H7 (cell line): ENCODE data around the gene ZFP30. TPM values are rescaled to one million over a fixed set of nuclear protein-coding genes. Genes with fewer than 3 reads are reported as not detected.
A peak's percentile ranks its signal among the peaks of the same experiment; 100 is the strongest.
"Not testable (repeated sequence)": the region's sequence is repeated elsewhere in the genome, so short reads cannot be mapped to it uniquely, and the experiment has no call there.

Experiments used
- DNase-seq: peaks from one replicate; pipeline ENCODE4 v3.0.0; 2012
- H3K27me3 ChIP-seq: 2 replicates; pipeline ENCODE4 v1.6.0; 2011; ENCODE audit warnings: mild to moderate bottlenecking, low read length; ENCODE audit not compliant: control insufficient read depth, insufficient read depth
- H3K36me3 ChIP-seq: replicated peaks from 2 replicates; pipeline ENCODE4 v1.5.1; 2011; ENCODE audit warnings: low read length; ENCODE audit not compliant: control insufficient read depth, insufficient read depth
- H3K4me3 ChIP-seq: 2 replicates; pipeline ENCODE4 v1.5.1; 2011; ENCODE audit warnings: low read depth, mild to moderate bottlenecking, control low read depth, low read length, moderate library complexity; ENCODE audit not compliant: insufficient read depth
- total RNA-seq: library from RNA; depleted of rRNA; stranded (reverse); fragments of >200 nt; shearing (Covaris generic); gene quantifications from 2 replicates; pipeline ENCODE4 v1.2.3, GENCODE V29; 2014; rRNA removed

ZFP30 gene
- 6.5 and 10.5 TPM in 2 replicates for total RNA-seq

- no peaks in the 10 kb centered on the region for H3K36me3 ChIP-seq
- peak; percentile 90 for DNase-seq
- peak within 1 kb of the TSS; percentile 76 for H3K4me3 ChIP-seq
- H3K27me3 ChIP-seq = peaks cover 1% of the 10 kb centered on the region
Measured at GRCh38 chr19:37655301-37655688, at the start of gene ZFP30. ZFP30 (minus strand) TSS chr19:37655465; CDS start chr19:37647822, 7,643 bp downstream.

- no peak overlapping the region for H3K4me3 ChIP-seq
- H3K27me3 ChIP-seq = peaks cover 7% of the 10 kb centered on the region; the same call in 1 of the 2 replicates
- DNase-seq = no peak
- peaks cover 6% of the 10 kb centered on the region for H3K36me3 ChIP-seq
Measured at GRCh38 chr19:37699057-37699456, 43.8 kb upstream of the ZFP30 start.

GRCh38 chr19:37698216-37698615 lies 43.0 kb upstream of the ZFP30 start:
- no peak for DNase-seq
- peaks cover 6% of the 10 kb centered on the region for H3K36me3 ChIP-seq
- peaks cover 8% of the 10 kb centered on the region; the same call in 1 of the 2 replicates for H3K27me3 ChIP-seq
- H3K4me3 ChIP-seq = no peak overlapping the region

GRCh38 chr19:37695144-37695899 lies 40.1 kb upstream of the ZFP30 start:
- DNase-seq = peak; percentile 58
- Histone ChIP-seq H3K27me3 (peaks cover 17% of the 10 kb centered on the region; the same call in 1 of the 2 replicates), H3K4me3 (no peak overlapping the region), H3K36me3 (peaks cover 6% of the 10 kb centered on the region)

GRCh38 chr19:37692956-37693620 lies 37.8 kb upstream of the ZFP30 start:
- Histone ChIP-seq H3K4me3 (no peak overlapping the region), H3K27me3 (peaks cover 17% of the 10 kb centered on the region; the same call in 1 of the 2 replicates), H3K36me3 (no peaks in the 10 kb centered on the region; the same call in 1 of the 2 replicates)
- no peak for DNase-seq

GRCh38 chr19:37691881-37692504 lies 36.7 kb upstream of the ZFP30 start:
- Histone ChIP-seq H3K27me3 (peaks cover 17% of the 10 kb centered on the region; the same call in 1 of the 2 replicates), H3K4me3 (peak overlapping the region; percentile 58), H3K36me3 (no peaks in the 10 kb centered on the region; the same call in 1 of the 2 replicates)
- peak; percentile 85 for DNase-seq

- no peak for DNase-seq
- Histone ChIP-seq H3K36me3 (no peaks in the 10 kb centered on the region), H3K27me3 (no peaks in the 10 kb centered on the region), H3K4me3 (no peak overlapping the region)
Measured at GRCh38 chr19:37683520-37683919, 28.3 kb upstream of the ZFP30 start.

- H3K27me3 ChIP-seq = no peaks in the 10 kb centered on the region
- no peak for DNase-seq
Measured at GRCh38 chr19:37669450-37669914, 14.2 kb upstream of the ZFP30 start.

GRCh38 chr19:37657157-37657556 lies 1.9 kb upstream of the ZFP30 start:
- DNase-seq, H3K36me3 ChIP-seq, H3K27me3 ChIP-seq, H3K4me3 ChIP-seq: not testable (repeated sequence)

More at GRCh38 chr19:37669450-37669914, 14.2 kb upstream of the ZFP30 start:
- Histone ChIP-seq H3K4me3 (no peak overlapping the region), H3K36me3 (no peaks in the 10 kb centered on the region)

GRCh38 chr19:37655689-37656371 lies 565 bp upstream of the ZFP30 start:
- peak; percentile 91 for DNase-seq
- H3K36me3 ChIP-seq = no peaks in the 10 kb centered on the region
- H3K4me3 ChIP-seq = peak overlapping the region; percentile 76
- peaks cover 1% of the 10 kb centered on the region for H3K27me3 ChIP-seq

GRCh38 chr19:37654629-37655300 lies 500 bp downstream of the ZFP30 start:
- Histone ChIP-seq H3K4me3 (peak overlapping the region; percentile 76), H3K27me3 (peaks cover 1% of the 10 kb centered on the region), H3K36me3 (no peaks in the 10 kb centered on the region)
- peak; percentile 73 for DNase-seq

- no peaks in the 10 kb centered on the region for H3K36me3 ChIP-seq
- H3K4me3 ChIP-seq = peak overlapping the region; percentile 76
- peaks cover 1% of the 10 kb centered on the region for H3K27me3 ChIP-seq
- DNase-seq = no peak
Measured at GRCh38 chr19:37654118-37654517, 1.1 kb downstream of the ZFP30 start.

GRCh38 chr19:37635076-37636056 lies 19.9 kb downstream of the ZFP30 start:
- Histone ChIP-seq H3K36me3 (peaks cover 5% of the 10 kb centered on the region), H3K4me3 (no peak overlapping the region), H3K27me3 (no peaks in the 10 kb centered on the region)
- DNase-seq = no peak
